Retinal pigment epithelial cell (primary cell): ENCODE results near the gene RMI2.
A peak's percentile ranks its signal among the peaks of the same experiment; 100 is the strongest.

Experiments used
- DNase-seq: peaks from one replicate; pipeline ENCODE4 v3.0.0-alpha.2; 2010; ENCODE audit warnings: low read depth
- H3K4me3 ChIP-seq: 2 replicates; pipeline ENCODE4 v1.5.1; 2011; ENCODE audit warnings: mild to moderate bottlenecking, low read length, control low read depth, moderate library complexity
- TF ChIP-seq, protein P1 (sequence below): conservative IDR thresholded peaks from 2 replicates; pipeline ENCODE4 v1.5.1; 2011; ENCODE audit warnings: low read depth, low read length, control low read depth, inconsistent platforms

The RMI2 gene

DNA sequence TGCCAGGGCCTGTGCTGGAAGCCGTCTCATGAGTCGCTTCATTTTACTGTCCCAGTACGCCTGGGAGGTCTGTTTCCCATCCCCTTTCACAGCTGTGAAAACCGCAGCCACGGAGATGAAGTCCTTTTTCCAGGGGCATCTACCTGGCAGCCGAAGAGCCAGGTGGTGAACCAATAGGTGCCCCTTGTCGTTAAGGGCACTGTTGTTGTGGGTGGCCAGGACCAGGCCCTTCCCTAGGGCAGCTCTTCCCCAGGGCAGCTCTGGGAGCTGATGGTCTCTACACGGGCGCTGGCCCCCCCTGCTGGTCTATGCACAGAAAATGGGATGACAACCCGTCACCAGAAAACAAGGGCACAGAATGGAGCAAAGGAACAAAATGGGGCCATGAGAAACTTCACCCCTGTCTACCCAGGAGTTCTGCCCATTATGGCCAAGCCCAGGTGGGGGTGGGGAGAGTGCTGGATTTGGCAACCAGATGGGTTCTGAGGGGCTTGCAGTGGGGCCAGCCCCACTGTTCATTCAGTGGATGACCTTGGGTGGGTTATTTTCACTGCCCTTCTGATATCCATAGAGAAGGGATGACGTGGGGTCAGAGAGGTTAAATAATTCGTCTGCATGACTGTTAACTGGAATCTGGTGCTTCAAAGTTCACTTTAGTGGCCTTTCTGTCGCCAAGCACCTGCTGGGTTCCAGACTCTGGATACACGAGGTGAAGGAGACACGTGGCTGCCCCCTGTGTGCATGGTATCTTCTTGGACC lies 11.5 kb downstream of the RMI2 start:
- TF ChIP-seq, protein P1, sequence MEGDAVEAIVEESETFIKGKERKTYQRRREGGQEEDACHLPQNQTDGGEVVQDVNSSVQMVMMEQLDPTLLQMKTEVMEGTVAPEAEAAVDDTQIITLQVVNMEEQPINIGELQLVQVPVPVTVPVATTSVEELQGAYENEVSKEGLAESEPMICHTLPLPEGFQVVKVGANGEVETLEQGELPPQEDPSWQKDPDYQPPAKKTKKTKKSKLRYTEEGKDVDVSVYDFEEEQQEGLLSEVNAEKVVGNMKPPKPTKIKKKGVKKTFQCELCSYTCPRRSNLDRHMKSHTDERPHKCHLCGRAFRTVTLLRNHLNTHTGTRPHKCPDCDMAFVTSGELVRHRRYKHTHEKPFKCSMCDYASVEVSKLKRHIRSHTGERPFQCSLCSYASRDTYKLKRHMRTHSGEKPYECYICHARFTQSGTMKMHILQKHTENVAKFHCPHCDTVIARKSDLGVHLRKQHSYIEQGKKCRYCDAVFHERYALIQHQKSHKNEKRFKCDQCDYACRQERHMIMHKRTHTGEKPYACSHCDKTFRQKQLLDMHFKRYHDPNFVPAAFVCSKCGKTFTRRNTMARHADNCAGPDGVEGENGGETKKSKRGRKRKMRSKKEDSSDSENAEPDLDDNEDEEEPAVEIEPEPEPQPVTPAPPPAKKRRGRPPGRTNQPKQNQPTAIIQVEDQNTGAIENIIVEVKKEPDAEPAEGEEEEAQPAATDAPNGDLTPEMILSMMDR = peak; percentile 78
- no peak for DNase-seq
- no peak overlapping the region for H3K4me3 ChIP-seq

DNA sequence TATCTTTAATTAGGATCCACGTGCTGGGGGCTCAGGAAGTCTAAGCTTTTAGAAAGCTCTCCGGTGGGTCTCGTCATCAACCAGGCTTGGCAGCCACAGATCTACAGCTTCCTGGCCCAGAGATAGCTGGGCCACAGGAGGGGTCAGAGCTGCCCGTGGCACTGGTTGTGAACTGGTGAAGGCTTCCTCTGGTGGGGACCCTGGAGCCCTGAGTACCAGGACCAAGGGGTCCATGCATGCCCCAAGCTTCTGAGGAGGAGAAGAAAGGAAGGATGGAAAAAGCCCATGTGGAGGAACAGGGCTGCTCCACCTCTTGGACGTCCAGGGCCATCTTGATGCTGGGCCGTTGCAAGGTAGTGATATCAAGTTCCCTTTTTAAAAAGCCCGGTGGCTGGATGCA lies 13.3 kb downstream of the RMI2 start:
- DNase-seq = no peak
- TF ChIP-seq, protein P1 = no peak
- no peak overlapping the region for H3K4me3 ChIP-seq

DNA sequence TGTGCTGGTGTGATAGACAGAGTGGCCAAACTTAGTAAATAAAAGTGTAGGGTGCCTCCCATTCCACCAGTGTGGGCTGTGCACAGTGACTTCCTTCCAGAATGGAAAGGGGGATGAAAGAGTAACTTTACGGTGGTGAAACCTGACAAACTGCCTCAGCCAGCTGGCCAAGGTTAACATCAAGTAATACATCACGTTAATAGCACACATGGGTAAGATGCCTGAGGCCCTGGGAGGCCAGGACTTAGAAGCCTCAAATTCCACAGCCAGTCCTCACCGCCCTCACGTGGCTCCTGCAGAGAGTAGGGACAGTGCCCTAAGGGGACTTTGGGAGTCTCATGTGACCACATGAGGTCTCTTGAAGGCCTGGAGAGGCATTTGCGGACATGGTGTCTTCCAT lies 14.1 kb downstream of the RMI2 start:
- H3K4me3 ChIP-seq = no peak overlapping the region
- TF ChIP-seq, protein P1 = no peak
- DNase-seq = no peak

DNA sequence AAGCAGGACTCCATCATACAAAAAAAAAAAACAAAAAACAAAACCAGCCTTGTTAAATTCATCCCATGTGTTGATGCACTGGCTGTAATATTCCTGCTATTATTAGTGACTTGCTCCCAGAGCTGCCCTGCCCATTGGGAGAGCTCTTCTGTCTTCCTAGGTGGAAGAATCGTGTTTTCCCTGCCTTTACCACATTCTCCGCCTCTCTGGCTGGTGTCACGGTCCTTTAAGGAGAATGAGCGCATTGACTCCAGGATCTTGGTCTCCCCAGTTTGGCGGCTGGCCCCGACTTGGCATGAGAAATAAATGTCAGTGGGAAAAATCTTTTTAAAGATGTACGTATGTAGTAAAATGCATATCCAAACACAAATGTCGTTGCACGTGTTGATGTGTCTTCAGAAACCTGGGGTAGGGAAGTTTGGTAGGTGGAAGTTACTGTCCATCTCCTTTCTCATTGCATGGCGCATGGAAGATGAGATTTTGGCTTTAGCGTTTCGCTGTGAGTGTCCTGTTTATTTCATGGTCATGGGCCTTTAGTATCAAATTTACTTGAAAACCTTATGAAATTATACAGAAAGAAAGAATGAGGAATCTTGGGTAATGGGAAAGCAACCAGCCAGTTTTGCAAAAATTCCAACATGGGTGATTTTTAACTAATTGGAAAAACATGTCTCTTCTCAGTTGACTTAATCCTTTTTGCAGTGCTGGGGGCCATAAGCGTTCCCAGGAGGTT lies 15.5 kb downstream of the RMI2 start:
- no peak for DNase-seq
- H3K4me3 ChIP-seq = no peak overlapping the region
- TF ChIP-seq, protein P1 = no peak

DNA sequence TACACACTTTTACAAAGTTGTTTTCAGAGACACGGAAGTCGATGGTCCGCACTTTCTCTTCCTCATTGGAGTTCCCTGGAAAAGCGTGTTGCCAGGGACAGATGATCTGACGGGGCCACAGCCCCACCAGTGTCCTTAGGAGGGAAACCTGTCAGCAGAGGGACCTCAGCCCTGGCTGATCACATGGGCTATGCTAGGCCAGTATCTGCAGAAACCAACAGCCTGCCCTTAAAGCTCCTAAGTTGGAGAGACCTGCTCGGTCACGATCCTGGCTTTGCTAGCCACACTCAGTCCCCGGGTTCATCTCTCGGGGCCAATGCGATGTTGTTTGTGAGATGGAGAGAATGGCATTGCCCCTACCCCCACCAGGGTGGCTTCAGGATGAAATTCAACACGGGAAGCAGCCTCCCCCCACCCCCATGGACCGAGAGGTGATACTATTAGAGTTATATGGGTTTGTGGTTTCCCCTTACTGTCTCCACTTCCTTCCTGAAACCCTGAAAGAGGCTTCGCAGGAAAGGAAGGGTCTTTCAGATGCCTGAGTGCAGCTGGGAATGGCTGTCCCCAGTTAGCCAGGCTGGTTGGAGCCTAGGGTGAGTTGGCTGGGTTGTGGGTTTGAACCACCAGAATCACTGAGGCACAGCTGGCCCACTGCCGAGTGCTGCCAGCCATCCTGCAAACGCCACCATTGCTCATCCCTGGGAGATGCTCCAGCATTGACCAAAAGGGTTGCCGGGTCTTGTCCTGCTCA lies 16.6 kb downstream of the RMI2 start:
- TF ChIP-seq, protein P1 = no peak
- DNase-seq = no peak

DNA sequence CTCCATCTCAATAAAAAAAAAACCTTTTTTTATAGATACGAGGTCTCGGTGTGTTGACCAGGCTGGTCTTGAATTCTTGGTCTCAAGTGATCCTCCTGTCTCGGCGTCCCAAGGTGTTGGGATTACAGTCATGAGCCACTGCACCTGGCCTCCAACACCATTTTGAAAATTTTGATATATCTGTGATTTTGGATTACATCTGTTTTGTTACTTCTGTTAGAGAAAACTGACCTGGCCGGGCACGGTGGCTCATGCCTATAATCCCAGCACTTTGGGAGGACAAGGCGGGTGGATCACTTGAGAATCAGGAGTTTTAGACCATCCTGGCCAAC lies 18.6 kb downstream of the RMI2 start:
- no peak for DNase-seq
- no peak overlapping the region for H3K4me3 ChIP-seq

More for the DNA sequence above, 16.6 kb downstream of the RMI2 start:
- H3K4me3 ChIP-seq = no peak overlapping the region

More for the DNA sequence above, 18.6 kb downstream of the RMI2 start:
- TF ChIP-seq, protein P1 = no peak
